Endothelial cell of umbilical vein (primary cell): ENCODE results near the gene FAAP100. TPM values are rescaled to one million over a fixed set of nuclear protein-coding genes. Genes with fewer than 3 reads are reported as not detected.

ENCODE experiments used
- BruUV-seq: library from RNA; stranded (reverse); fragments of 400-500 nt; replicated peaks from 2 replicates; lab custom pipeline; 2021; lab: Mats Ljungman, UMichigan
- CTCF ChIA-PET: fragments of 300-600, 350-600 bp; sonication (Branson Sonifier 250); formaldehyde crosslinking; loops from one replicate; lab custom pipeline; 2021; ENCODE audit warnings: antibody characterized with exemption, inconsistent platforms; lab: Charles Lee
- POLR2A ChIA-PET: fragments of 300-600, 350-600 bp; sonication (Branson Sonifier 250); formaldehyde crosslinking; loops from one replicate; lab custom pipeline; 2021; ENCODE audit warnings: antibody characterized with exemption, inconsistent platforms; lab: Charles Lee
- DNase-seq: peaks from one replicate; pipeline ENCODE4 v3.0.0-alpha.2; 2011; ENCODE audit warnings: low read depth, low spot score
- FAIRE-seq: peaks from 2 replicates; lab custom pipeline; 2011; peaks lifted over from hg19 to GRCh38; lab: Jason Lieb, UNC
- H2AFZ ChIP-seq: 2 replicates; pipeline ENCODE4 v1.6.0; 2012; ENCODE audit warnings: low read depth, low read length, control low read depth, inconsistent platforms
- H3K27ac ChIP-seq: 2 replicates; pipeline ENCODE4 v1.5.1; 2011; ENCODE audit warnings: low read depth, mild to moderate bottlenecking, control low read depth, low read length, moderate library complexity; ENCODE audit not compliant: insufficient read depth
- H3K27me3 ChIP-seq, 2 experiments: 2 replicates each; pipeline versions ENCODE4 v1.6.0 to v1.6.1; 2011; ENCODE audit warnings: low read length in 2 of 2, mixed read lengths in 1 of 2; ENCODE audit not compliant: control insufficient read depth in 2 of 2, insufficient read depth in 2 of 2
- H3K36me3 ChIP-seq, 2 experiments: 2 replicates in 1 of 2; 3 replicates in 1 of 2; pipeline ENCODE4 v1.5.1; 2011; ENCODE audit warnings: low read length in 2 of 2, mild to moderate bottlenecking in 1 of 2, moderate library complexity in 1 of 2; ENCODE audit not compliant: control insufficient read depth in 2 of 2, insufficient read depth in 2 of 2; ENCODE audit errors: extremely low read depth in 1 of 2
- H3K4me1 ChIP-seq: 3 replicates; pipeline ENCODE4 v1.5.1; 2011; ENCODE audit warnings: mild to moderate bottlenecking, low read length; ENCODE audit not compliant: control insufficient read depth, insufficient read depth; ENCODE audit errors: extremely low read depth
- H3K4me2 ChIP-seq: 2 replicates; pipeline ENCODE4 v1.6.1; 2011; ENCODE audit warnings: low read length, control low read depth, mixed read lengths; ENCODE audit not compliant: insufficient read depth
- H3K4me3 ChIP-seq, 3 experiments: fragments of 200-600 bp in 1 of 3; sonication (generic), shearing (Covaris generic) in 1 of 3; replicated peaks in 1 of 3; 2 replicates each; pipeline ENCODE4 v1.5.1; 2011 to 2016; ENCODE audit warnings: control low read depth in 3 of 3, low read length in 3 of 3, mild to moderate bottlenecking in 2 of 3, inconsistent platforms in 1 of 3, low read depth in 1 of 3, moderate library complexity in 1 of 3; ENCODE audit not compliant: insufficient read depth in 1 of 3
- H3K79me2 ChIP-seq: 2 replicates; pipeline ENCODE4 v1.6.0; 2012; ENCODE audit warnings: low read length, inconsistent platforms; ENCODE audit not compliant: control insufficient read depth, insufficient read depth
- H3K9ac ChIP-seq: replicated peaks from 2 replicates; pipeline ENCODE3; 2011; ENCODE audit warnings: low read length, control low read depth; ENCODE audit not compliant: insufficient read depth; ENCODE audit errors: extremely low read depth
- H3K9me1 ChIP-seq: replicated peaks from 3 replicates; pipeline ENCODE4 v1.6.0; 2011; ENCODE audit warnings: mild to moderate bottlenecking, low read length; ENCODE audit not compliant: control insufficient read depth, insufficient read depth; ENCODE audit errors: extremely low read depth
- H3K9me3 ChIP-seq: replicated peaks from 2 replicates; pipeline ENCODE4 v1.5.1; 2012; ENCODE audit warnings: low read length, inconsistent platforms; ENCODE audit not compliant: control insufficient read depth, insufficient read depth
- H4K20me1 ChIP-seq: replicated peaks from 2 replicates; pipeline ENCODE3; 2011; ENCODE audit warnings: mild to moderate bottlenecking, low read length; ENCODE audit not compliant: control insufficient read depth, insufficient read depth; ENCODE audit errors: extremely low read depth
- CTCF ChIP-seq, 2 donors: IDR thresholded peaks; 1 replicate in 1 of 2; 2 replicates in 1 of 2; pipeline ENCODE4 v1.5.1; 2011; ENCODE audit warnings: low read length in 2 of 2, mild to moderate bottlenecking in 2 of 2, moderate library complexity in 2 of 2, control low read depth in 1 of 2, inconsistent platforms in 1 of 2, low read depth in 1 of 2; ENCODE audit not compliant: insufficient read depth in 1 of 2; ENCODE audit errors: extremely low read depth in 1 of 2
- EZH2 ChIP-seq: IDR thresholded peaks from 2 replicates; pipeline ENCODE4 v1.6.1; 2012; ENCODE audit warnings: borderline replicate concordance, low read depth, mild to moderate bottlenecking, moderate library complexity, low read length, inconsistent platforms; ENCODE audit not compliant: severe bottlenecking
- FOS ChIP-seq: IDR thresholded peaks from 2 replicates; pipeline ENCODE4 v1.6.1; 2011; ENCODE audit warnings: mild to moderate bottlenecking, low read length, moderate library complexity, borderline replicate concordance; ENCODE audit not compliant: insufficient read depth
- GATA2 ChIP-seq: IDR thresholded peaks from 2 replicates; pipeline ENCODE4 v1.7.0; 2011; ENCODE audit warnings: low read depth, mild to moderate bottlenecking, moderate library complexity, mixed read lengths, low read length; ENCODE audit not compliant: insufficient read length, insufficient read depth
- JUN ChIP-seq: IDR thresholded peaks from 2 replicates; pipeline ENCODE4 v1.6.1; 2011; ENCODE audit warnings: borderline replicate concordance, low read depth; ENCODE audit not compliant: insufficient read length, insufficient read depth
- MAX ChIP-seq: IDR thresholded peaks from 2 replicates; pipeline ENCODE4 v1.6.1; 2011; ENCODE audit not compliant: insufficient read depth, insufficient read length
- MYC ChIP-seq: IDR thresholded peaks from one replicate; pipeline ENCODE4 v1.6.1; 2011; ENCODE audit warnings: mild to moderate bottlenecking, low read depth, low read length
- POLR2A ChIP-seq: IDR thresholded peaks from 2 replicates; pipeline ENCODE4 v1.6.1; 2012; ENCODE audit warnings: low read depth, mild to moderate bottlenecking, control low read depth, low read length
- POLR2AphosphoS5 ChIP-seq: IDR thresholded peaks from 2 replicates; pipeline ENCODE4 v1.6.1; 2012; ENCODE audit warnings: low read depth, mild to moderate bottlenecking, control low read depth, low read length, moderate library complexity; ENCODE audit not compliant: insufficient read depth
- dilution Hi-C: fragments of 300-500 bp; cut with MboI; formaldehyde crosslinking; loops from one replicate; pipeline ENCODE4 v1.15.0; 2019; ENCODE audit warnings: low sequenced_read_pairs; ENCODE audit not compliant: extremely low pct_ligation_motif_present
- intact Hi-C: fragments of 100-400 bp; cut with micrococcal nuclease; formaldehyde crosslinking; loops from one replicate; pipeline ENCODE4 v1.10.0; 2022
- polyA plus RNA-seq, 4 experiments: library from polyadenylated mRNA; depleted of rRNA in 3 of 4; stranded (reverse) in 3 of 4; unstranded in 1 of 4; fragments of >200 nt; gene quantifications; 2 replicates each; pipeline versions ENCODE4 v1.2.1 to v1.2.3, GENCODE V29; 2011 to 2012; ENCODE audit warnings: missing spikeins in 1 of 4
- total RNA-seq: library from RNA; stranded (reverse); gene quantifications from 2 replicates; pipeline ENCODE4 v1.2.3, GENCODE V29; 2021

Gene FAAP100
- total and polyA plus RNA-seq, 2 donors (not counting 3 experiments of a cell fraction or from before 2014, with no cell fraction given), result 35.4 to 54.3 TPM

- Histone ChIP-seq H3K4me2 (peak overlapping the region; percentile 19), H3K4me3 (peak overlapping the region; percentile 42 to 93 (median 78)), H3K27ac (peak overlapping the region; percentile 9), H3K9ac (peak overlapping the region; percentile 81), H3K36me3 (peaks cover 15 to 24% of the 10 kb centered on the region in 2 experiments), H3K27me3 (no peaks in the 10 kb centered on the region), H3K4me1 (peaks cover 34% of the 10 kb centered on the region), H3K9me3 (no peaks in the 10 kb centered on the region), H3K9me1 (no peaks in the 10 kb centered on the region), H3K79me2 (peaks cover 56% of the 10 kb centered on the region), H4K20me1 (peaks cover 2% of the 10 kb centered on the region), H2AFZ (no peak overlapping the region)
- intact Hi-C loops (loop anchor here (2.0 to 5.0 kb wide), 2 partner anchors 55 to 260 kb away; no protein-coding TSS in a partner anchor), dilution Hi-C loops (no loop called here)
- FAIRE-seq (no peak), DNase-seq (peak; percentile 27)
- CTCF ChIA-PET, result interaction anchor here (0.6 to 2.4 kb wide), 5 partner anchors 13 to 257 kb away, joined by 3 to 11 read pairs (median 3); no protein-coding TSS in a partner anchor
- POLR2A ChIA-PET, result interaction anchor here (0.6 to 1.9 kb wide), 11 partner anchors 9 to 381 kb away, joined by 3 to 10 read pairs (median 3); partner anchors contain the start of gene BAHCC1
- no peak for TF ChIP-seq MAX
- TF ChIP-seq POLR2AphosphoS5, result peak; percentile 62
- TF ChIP-seq CTCF (IDR thresholded peaks at IDR 0.05; ENCODE audit: extremely low read depth in 1 of 2, insufficient read depth in 1 of 2, low read depth in 1 of 2, low read length in 2 of 2), result no peak
- TF ChIP-seq GATA2, result no peak
- no peak for TF ChIP-seq JUN
- no peak for TF ChIP-seq EZH2
- no peak for TF ChIP-seq MYC
- peak; percentile 75 for TF ChIP-seq POLR2A
- TF ChIP-seq FOS, result no peak
- BruUV-seq, result TSS peak; percentile 54
These were observed 40.2 kb downstream of the FAAP100 start for GRCh38 chr17:81511804-81512561.
